GM19372 (cell line): ENCODE data around the gene HMGA1.
A peak's percentile ranks its signal among the peaks of the same experiment; 100 is the strongest.

Source experiments
- ATAC-seq: cut with Tn5 transposase; IDR thresholded peaks from one replicate; pipeline ENCODE4 v1.9.1; 2021; ENCODE audit warnings: mild to moderate bottlenecking, low read depth, moderate library complexity; ENCODE audit not compliant: unreplicated experiment

The HMGA1 gene

GRCh38 chr6:34285448-34286164, 48.9 kb downstream of the HMGA1 start:
- ATAC-seq = no peak

- ATAC-seq = no peak
These were observed 51.9 kb downstream of the HMGA1 start for GRCh38 chr6:34288581-34288980.

DNA sequence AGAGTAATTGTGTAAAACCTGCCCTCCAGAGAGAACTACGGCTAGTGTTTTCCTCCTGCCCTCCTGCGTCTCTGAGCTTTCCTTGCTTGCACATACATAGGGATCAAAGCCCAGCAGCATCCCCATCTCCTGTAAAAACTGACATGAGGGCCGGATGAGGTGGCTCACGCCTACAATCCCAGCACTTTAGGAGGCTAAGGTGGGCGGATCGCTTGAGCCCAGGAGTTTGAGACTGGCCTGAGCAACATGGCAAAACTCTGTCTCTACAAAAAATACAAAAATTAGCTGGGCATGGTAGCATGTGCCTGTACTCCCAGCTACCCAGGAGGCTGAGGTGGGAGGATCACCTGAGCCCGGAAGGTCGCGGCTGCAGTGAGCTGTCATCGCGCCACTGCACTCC, 52.5 kb downstream of the HMGA1 start:
- ATAC-seq = no peak

DNA sequence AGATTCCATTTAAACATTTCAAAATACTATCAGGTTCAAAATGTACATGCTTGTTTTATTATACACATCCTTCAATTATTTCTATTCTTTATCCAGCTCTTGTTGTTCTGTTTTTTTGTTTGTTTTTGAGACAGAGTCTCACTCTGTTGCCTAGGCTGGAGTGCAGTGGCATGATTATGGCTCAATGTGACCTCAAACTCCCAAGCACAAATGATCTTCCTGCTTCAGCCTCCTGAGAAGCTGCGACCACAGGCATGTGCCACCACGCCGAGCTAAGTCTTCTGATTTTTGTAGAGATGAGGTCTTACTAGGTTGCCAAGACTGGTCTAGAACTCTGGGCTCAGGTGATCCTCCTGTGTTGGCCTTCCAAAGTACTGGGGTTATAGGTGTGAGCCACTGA, 56.3 kb downstream of the HMGA1 start:
- ATAC-seq = no peak

DNA sequence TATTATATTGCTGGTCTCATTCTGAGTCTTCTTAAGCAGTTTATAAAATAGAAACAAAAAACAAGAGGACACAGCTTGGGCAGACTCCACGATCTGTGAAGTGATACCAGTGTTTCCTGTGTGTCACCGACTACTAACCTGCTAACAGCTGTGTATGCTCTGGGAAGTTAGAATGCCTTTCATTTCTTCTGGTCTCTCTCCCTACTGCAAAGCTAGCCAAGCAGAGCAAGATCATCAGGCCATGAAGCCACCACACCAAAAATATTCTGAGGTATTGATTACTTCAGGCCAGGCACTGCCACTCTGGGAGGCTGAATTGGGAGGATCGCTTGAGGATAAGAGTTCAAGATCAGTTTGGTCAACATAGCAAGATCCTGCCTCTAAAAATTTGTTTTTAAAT, 59.0 kb downstream of the HMGA1 start:
- ATAC-seq = peak; percentile 88
